GM19043 (cell line): ENCODE measurements around the gene AMMECR1.
"Not testable (repeated sequence)": the region's sequence is repeated elsewhere in the genome, so short reads cannot be mapped to it uniquely, and the experiment has no call there.

ENCODE experiments used
- ATAC-seq: cut with Tn5 transposase; IDR thresholded peaks from one replicate; pipeline ENCODE4 v1.9.1; 2021; ENCODE audit warnings: low read depth; ENCODE audit not compliant: unreplicated experiment

The AMMECR1 gene

DNA sequence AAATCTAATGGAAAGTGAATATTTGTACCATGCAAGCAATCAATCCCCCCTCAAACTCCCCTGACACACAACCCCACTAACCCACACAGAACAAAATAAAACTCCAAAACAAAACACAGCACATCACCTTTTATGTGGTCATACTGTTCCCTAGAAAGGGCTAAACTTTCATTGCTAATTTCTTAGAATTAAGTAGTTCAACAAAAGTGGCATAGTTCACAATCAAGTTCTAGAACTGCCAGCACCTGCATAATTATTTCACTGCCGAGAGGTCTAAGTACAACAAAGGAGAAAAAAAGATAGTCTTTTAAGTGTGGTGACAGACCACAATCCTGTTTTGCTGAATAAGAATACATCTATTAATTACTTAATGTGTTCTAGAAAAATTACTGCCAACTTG is 58.8 kb downstream of the AMMECR1 start:
- no peak for ATAC-seq

- no peak for ATAC-seq
These were observed 59.3 kb downstream of the AMMECR1 start for GRCh38 chrX:110258552-110258951.

- no peak for ATAC-seq
These were observed 60.0 kb downstream of the AMMECR1 start for GRCh38 chrX:110257889-110258288.

DNA sequence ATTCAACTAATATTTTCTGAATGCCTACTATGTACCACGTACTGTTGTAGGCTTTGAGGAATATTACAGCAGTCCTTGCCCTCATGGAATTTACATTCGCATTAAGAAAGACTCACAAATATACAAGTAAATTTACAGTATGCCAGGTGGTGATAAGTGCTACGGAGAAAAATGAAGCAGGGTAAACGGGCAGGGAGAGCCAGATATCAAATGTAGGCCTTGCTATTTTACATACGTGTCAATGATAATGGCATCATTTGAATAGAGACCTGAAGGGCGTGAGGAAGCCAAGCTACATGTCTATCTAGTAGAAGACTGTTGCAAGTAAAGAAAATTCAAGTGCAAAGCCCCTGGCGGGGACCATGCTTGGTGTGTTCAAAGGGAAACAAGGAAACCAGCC is 65.2 kb downstream of the AMMECR1 start:
- ATAC-seq, result no peak

DNA sequence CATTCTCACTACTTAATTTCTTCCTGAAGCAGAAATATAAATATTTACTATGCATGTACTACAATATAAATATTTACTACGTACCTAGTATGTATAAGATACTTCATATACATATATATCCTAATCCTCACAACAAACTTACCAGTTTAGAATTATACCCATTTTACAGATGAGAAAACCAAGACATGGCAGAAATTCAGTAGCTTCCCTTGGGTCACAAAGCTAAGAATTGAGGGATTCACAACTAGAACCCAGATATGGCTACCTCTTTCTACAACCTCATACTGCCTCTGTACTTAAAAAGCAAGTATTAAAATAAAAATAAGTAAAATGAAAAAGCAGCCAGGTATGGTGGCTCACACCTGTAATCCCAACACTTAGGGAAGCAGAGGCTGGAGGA is 65.9 kb downstream of the AMMECR1 start:
- ATAC-seq, result no peak

DNA sequence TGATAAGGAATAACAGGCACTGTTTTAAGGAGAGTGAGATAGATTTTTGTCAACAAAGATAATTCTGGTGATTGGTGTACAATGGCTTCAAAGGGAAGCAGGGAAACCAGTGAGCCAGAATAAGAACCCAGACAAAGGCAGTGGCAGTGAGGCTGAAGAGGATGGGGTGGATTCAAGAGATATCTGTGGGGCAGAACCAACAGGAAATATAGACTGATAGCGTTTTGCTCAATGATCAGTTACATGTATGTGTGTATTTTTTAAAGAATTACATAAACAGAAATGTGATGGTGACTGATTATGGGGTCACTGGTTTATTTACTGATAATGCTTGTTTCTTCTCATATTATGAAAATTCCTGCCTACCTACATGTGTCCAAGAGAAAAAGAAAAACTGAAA is 66.4 kb downstream of the AMMECR1 start:
- no peak for ATAC-seq

DNA sequence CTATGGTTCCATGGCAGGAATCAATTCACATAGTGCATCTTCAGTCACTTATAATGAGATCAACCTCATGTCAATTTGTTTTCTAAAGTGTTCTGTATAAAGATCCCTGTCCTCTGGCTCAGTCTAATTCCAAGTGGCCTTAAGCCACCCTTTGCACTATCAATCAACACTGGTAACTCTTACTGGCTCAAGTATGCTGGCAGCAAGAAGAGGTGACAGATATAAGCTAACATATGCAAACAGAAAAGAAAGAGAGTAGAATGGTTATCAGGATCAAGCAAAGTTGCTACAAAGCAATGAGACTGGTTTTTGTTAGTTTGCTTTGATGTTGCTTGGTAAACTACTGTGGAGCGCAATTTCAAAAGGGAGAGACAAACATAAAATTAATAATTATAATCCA is 67.0 kb downstream of the AMMECR1 start:
- no peak for ATAC-seq

GRCh38 chrX:110248578-110248977 is 69.3 kb downstream of the AMMECR1 start:
- ATAC-seq, result no peak

DNA sequence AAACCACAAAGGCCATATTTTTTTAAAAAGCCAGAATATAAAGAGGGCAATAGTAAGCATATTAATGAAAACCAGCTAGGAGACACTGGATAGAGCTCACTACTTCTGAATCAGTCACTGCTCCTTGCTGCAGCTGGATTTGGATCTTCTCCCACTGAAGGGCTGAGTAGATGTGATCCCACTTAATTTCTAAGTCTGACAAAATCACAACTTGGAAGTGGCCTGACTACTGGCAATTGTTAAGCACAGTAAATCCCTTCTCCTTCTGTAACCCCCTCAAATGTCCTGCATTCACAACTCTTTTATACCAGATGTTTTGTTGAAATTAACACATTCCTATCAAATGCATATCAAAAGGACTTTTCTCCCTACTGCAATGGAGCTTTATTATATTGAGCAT is 72.9 kb downstream of the AMMECR1 start:
- no peak for ATAC-seq

DNA sequence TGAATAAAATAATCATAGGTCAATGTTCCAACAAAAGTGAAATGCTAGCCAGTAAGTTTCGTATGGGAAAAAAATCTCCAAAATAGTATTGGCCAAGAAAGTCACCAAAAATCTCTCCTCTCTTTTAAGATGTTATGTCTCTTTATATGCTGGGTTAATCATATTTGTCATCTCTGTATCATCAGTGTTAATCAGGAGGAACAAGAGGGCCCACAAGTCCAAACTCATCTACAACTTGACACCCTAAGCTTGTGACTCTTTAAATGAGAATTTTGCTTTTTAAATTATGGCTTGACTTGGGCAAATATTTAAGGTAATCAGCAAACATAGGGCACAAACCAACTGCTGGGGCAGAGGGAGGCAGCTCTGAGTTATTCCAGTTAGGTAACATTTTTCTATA is 75.5 kb downstream of the AMMECR1 start:
- no peak for ATAC-seq

DNA sequence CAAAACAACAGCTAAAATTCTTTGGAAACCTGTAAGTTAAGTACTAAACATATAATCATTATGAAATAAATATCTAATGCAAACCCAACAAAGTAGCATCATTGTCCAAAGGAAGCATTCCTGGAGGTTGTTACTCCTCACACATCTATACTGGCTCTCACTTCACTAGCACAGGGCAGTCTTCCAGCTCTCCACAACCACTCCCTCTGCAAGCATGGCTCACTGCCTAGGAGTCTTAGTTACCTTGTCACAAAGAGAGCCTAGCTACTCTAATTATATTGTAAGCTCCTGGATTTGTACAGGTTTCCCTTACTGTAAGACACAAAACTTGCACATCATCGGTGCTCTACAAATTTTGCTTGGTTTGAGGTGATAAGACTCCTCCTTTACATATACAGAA is 76.1 kb downstream of the AMMECR1 start:
- no peak for ATAC-seq

DNA sequence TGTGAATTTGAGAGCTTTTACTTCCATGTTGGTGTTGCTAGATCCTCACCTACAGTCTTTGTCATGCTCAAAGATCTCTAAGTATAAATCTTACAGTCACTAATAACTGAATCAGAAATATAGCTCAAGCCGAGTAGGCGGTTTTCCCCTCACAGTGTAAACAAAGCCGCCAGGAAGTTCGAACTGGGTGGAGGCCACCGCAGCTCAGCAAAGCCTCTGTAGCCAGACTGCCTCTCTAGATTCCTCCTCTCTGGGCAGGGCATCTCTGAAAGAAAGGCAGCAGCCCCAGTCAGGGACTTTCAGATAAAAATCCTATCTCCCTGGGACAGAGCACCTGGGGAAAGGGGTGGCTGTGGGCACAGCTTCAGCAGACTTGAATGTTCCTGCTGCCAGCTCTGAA is 79.6 kb downstream of the AMMECR1 start:
- not testable (repeated sequence) for ATAC-seq

DNA sequence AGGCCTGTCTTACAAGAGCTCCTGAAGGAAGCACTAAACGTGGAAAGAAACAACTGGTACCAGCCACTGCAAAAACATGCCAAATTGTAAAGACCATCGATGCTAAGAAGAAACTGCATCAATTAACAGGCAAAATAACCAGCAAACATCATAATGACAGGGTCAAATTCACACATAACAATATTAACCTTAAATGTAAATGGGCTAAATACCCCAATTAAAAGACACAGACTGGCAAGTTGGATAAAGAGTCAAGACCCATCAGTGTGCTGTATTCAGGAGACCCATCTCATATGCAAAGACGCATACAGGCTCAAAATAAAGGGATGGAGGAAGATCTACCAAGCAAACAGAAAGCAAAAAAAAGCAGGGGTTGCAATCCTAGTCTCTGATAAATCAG is 86.4 kb downstream of the AMMECR1 start:
- ATAC-seq, result not testable (repeated sequence)

- not testable (repeated sequence) for ATAC-seq
These were observed 88.3 kb downstream of the AMMECR1 start for GRCh38 chrX:110229497-110230111.

- no peak for ATAC-seq
These were observed 89.4 kb downstream of the AMMECR1 start for GRCh38 chrX:110228453-110228852.

GRCh38 chrX:110226931-110227330 is 91.0 kb downstream of the AMMECR1 start:
- ATAC-seq, result no peak

DNA sequence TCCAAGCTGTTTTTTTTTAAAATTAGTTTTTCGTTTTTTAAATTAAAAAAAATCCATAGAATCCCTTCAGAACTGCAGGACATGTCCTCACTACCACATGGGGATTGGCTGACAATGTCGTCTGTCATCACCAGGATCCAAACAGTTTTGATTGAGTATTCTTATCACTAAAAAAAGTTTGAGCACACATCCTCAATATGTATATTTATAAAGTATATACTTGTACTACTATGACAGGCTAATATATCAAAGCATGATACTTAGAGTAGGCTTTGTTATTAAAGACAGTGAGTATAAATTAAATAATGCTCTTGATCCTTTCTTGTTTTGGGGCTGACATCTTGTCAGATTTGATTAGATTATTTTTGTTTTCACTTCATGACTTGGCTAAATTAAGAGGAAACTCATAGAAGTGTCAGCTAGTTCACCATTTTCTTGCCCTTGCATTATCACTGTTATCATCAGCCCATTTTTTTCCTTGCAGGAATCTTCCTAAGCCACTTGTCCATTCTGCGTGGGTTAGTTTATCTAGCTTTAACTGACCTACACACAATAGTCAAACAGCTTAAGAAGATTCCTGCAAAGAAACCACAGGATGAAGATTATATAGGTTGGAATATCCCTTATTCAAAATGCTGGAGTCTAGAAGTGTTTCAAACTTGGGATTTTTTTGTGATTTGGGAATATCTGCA is 92.8 kb downstream of the AMMECR1 start:
- ATAC-seq, result no peak

DNA sequence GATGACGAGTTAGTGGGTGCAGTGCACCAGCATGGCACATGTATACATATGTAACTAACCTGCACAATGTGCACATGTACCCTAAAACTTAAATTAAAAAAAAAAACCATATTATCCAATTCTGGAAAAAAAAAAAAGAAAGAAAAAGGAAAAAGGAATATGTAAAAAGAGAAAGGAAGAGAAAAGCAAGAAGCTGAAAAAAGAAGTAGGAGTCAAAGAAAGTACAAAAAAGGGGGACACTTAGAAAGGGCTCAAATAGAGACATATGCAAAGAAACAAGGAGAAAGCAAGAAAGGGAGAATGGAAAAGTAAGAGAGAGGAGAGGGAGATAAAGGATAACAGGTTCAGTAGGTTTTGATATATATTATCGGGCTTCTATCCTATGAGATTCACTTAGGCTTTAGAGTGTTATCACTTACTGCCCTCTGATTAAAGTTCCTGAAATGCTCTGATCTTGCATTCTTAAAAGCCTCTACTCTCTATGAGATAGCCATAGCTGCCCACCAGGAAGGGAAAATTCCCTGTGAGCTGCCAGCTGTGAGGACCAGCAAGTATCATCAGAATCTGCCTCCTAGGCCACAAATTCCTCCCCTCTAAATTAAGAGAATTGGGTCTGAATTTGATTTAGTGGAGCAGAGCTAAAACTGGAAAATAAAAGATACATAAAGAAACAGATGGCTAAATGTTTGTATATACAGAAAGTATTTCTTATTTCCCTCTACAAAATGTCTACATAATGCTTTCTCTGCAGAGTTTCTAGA is 95.2 kb downstream of the AMMECR1 start:
- ATAC-seq, result no peak

GRCh38 chrX:110219920-110220319 is 98.0 kb downstream of the AMMECR1 start:
- ATAC-seq, result no peak

DNA sequence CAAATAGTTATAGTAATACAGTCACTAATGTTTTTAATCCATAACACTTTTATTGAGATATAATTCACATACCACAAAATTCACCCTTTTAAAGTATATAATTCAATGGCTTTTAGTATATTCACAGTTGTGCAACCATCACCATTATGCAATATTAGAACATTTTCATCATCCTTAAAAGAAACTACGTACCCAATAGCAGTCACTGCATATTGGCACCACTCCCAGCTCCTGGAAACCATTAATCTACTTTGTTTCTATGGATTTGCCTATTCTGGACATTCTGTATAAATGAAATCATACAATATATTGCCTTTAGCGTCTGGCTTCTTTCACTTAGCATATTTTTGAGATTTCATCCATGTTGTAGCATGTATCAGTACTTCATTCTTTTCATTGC is 99.3 kb downstream of the AMMECR1 start:
- no peak for ATAC-seq

- ATAC-seq, result no peak
These were observed 101.9 kb downstream of the AMMECR1 start for GRCh38 chrX:110216027-110216426.

DNA sequence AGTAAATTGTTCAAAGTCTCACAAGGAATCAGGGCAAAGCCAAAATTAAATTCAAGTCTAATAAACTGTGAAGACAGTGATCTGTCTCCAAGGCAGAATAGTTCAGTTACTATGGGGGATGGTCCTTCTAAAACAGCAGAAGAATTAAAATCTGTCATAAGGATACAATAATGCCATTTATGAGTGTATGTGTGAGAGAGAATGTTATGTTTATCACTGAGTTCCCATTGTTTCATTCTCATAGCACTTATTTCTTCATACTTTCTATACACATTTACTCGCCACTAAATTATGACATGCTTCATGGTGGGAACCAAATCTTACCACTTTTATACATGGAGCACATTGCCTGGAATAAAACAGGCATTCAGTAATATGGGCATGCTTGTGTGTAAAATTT is 102.5 kb downstream of the AMMECR1 start:
- no peak for ATAC-seq
